Dermis blood vessel endothelial cell (primary cell): ENCODE data around the gene C4orf54. TPM values are rescaled to one million over a fixed set of nuclear protein-coding genes. Genes with fewer than 3 reads are reported as not detected.

Experiments used
- DNase-seq: peaks from one replicate; pipeline ENCODE4 v3.0.0; 2010
- total RNA-seq: library from RNA; depleted of rRNA; stranded (reverse); fragments of >200 nt; gene quantifications from 2 replicates; pipeline ENCODE4 v1.2.3, GENCODE V29; 2014

The C4orf54 gene
- total RNA-seq, 1 donor from 2014 or later = under 0.01 TPM

GRCh38 chr4:99617374-99617773 lies 40.3 kb downstream of the C4orf54 start:
- no peak for DNase-seq

DNA sequence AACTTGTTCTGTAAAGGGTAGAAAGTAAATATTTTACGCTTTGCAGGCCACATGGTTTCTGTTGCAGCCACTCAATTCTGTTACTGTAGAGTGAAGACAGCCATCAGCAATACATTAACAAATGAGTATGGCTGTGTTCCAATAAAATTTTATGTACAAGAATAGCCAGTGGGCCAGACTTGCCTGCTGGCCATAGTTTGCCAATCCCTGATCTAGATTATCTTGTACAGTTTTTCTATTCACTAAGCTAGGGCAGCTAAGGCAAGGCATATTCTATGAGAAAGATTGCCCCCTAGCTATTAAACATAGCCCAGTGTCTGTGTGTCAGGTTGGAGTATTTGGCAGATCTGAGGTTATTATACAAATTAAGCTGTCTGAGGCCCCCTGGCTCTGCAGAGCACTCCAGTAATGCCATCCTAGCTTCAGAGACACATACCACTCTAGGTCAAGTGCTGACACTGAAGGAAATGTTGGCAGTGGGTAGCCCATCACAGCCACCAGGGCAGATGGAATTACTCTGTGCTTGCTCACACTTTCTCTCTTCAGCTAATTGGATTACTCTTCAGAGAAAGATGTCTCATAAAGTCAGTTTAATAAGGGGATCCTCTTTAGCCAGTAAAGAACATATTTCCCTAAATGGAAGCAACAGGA lies 42.3 kb downstream of the C4orf54 start:
- DNase-seq = no peak

GRCh38 chr4:99614491-99614890 lies 43.1 kb downstream of the C4orf54 start:
- DNase-seq = no peak

- no peak for DNase-seq
These were observed 44.9 kb downstream of the C4orf54 start for GRCh38 chr4:99612704-99613103.

GRCh38 chr4:99612281-99612680 lies 45.3 kb downstream of the C4orf54 start:
- no peak for DNase-seq

DNA sequence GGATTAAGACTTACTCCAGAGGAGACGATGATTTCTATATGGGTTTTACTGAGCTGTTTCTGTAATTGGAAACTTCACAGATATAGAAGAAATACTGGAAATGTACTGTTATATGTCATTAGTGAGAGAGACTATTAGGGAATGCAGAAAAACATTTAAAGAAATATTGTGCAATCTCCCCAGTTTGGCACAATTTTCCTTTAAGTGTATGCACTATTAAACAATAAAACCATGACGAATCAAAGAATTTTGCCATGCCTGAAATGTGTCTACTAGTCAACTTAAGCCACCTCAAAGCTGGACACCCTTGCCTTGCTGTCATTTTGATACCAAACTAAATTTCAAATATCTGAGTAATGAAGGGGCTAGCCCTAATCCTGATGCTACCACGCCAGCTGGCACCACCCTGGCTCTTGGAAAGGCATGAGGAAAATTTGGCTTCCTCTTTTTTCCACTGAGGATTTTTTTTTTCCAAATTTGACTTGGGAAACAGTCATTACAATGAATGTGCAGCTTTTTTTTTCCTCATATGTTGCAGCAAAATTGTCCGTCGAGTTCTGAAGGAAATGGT lies 46.9 kb downstream of the C4orf54 start:
- DNase-seq = no peak

DNA sequence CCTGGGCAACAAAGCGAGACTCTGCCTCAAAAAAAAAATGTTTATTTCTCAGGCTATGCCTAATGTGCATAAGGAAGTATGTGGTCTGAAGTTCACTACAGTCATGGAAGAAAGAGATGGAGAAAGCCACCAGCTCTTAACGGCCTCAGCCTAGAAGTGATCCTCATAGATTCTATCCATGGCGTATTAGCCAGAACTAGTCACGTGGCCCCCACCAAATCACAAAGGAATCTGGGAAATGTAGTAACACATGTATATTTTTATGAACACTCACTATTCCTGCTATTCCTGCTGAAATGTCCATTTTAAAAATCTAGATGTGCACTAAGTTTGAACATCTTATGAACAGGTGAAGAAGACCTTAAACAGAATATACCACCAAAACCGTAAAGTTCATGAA lies 49.2 kb downstream of the C4orf54 start:
- DNase-seq = no peak

Other genes with a start within 250 kb of the C4orf54 start
- gene ADH7, start 222.5 kb downstream of the C4orf54 start, total RNA-seq = not detected in 2 replicates
- gene C4orf17, start 146.8 kb downstream of the C4orf54 start, total RNA-seq = not detected in 2 replicates
- gene TRMT10A, start 93.8 kb downstream of the C4orf54 start, total RNA-seq = 9.9 and 12.3 TPM in 2 replicates
- gene MTTP, start 83.0 kb downstream of the C4orf54 start, total RNA-seq = 0.23 TPM in 1 of 2 replicates, not detected in the other
- not detected in 2 replicates for gene DAPP1, start 159.0 kb upstream of the C4orf54 start, total RNA-seq
- 41.2 and 43.0 TPM in 2 replicates for gene LAMTOR3, start 236.6 kb upstream of the C4orf54 start, total RNA-seq